K562 (cell line): ENCODE data around the gene PCNX3. TPM values are rescaled to one million over a fixed set of nuclear protein-coding genes. Genes with fewer than 3 reads are reported as not detected.
A peak's percentile ranks its signal among the peaks of the same experiment; 100 is the strongest.

Source experiments
- BCOR ChIP-seq: fragments of 450-650 bp; IDR thresholded peaks from 2 replicates; pipeline ENCODE4 v1.6.1; 2016
- CCNT2 ChIP-seq: IDR thresholded peaks from 2 replicates; pipeline ENCODE4 v1.6.1; 2011; ENCODE audit warnings: borderline replicate concordance, low read depth, mild to moderate bottlenecking, moderate library complexity, mixed read lengths, low read length; ENCODE audit not compliant: insufficient read length; ENCODE audit errors: extremely low read depth
- CREB5 ChIP-seq: fragments of 250-450 bp; sonication (Bioruptor Pico); IDR thresholded peaks from 2 replicates; pipeline ENCODE4 v1.5.0; 2020; ENCODE audit warnings: mild to moderate bottlenecking
- CTCF ChIP-seq, 3 experiments: IDR thresholded peaks in 2 of 3; conservative IDR thresholded peaks in 1 of 3; 2 replicates each; pipeline ENCODE4 v1.5.1; 2011 to 2012; ENCODE audit warnings: low read length in 3 of 3, mild to moderate bottlenecking in 3 of 3, control low read depth in 2 of 3, improper control_type of control experiment in 1 of 3, inconsistent platforms in 1 of 3, low read depth in 1 of 3, mixed read lengths in 1 of 3, moderate library complexity in 1 of 3; ENCODE audit not compliant: insufficient read depth in 2 of 3
- EGR1 ChIP-seq: fragments of 450-650 bp; conservative IDR thresholded peaks from 2 replicates; pipeline ENCODE4 v1.6.1; 2017; ENCODE audit warnings: mild to moderate bottlenecking
- FOXP4 ChIP-seq: sonication (generic); formaldehyde crosslinking; IDR thresholded peaks from 2 replicates; pipeline ENCODE4 v1.8.0; 2022; ENCODE audit warnings: mild to moderate bottlenecking, missing genetic modification reagents, borderline replicate concordance
- GTF2B ChIP-seq: IDR thresholded peaks from 2 replicates; pipeline ENCODE4 v1.6.1; 2011; ENCODE audit not compliant: insufficient read length; ENCODE audit errors: extremely low read depth
- HDAC2 ChIP-seq: fragments of 450-650 bp; IDR thresholded peaks from 2 replicates; pipeline ENCODE4 v1.6.1; 2016; ENCODE audit warnings: mild to moderate bottlenecking
- HNRNPK ChIP-seq: fragments of 200-400 bp; formaldehyde crosslinking; IDR thresholded peaks from one replicate; pipeline ENCODE4 v1.6.1; 2018; ENCODE audit warnings: mild to moderate bottlenecking, low read depth, low read length; ENCODE audit not compliant: poor library complexity, severe bottlenecking
- MAFG ChIP-seq: fragments of 450-650 bp; conservative IDR thresholded peaks from 2 replicates; pipeline ENCODE4 v1.6.1; 2016; ENCODE audit warnings: missing genetic modification characterization, missing compliant biosample characterization
- RBM39 ChIP-seq: fragments of 200-400 bp; formaldehyde crosslinking; optimal IDR thresholded peaks from 2 replicates; pipeline ENCODE3; 2018; ENCODE audit warnings: low read depth, low read length
- SMARCA5 ChIP-seq: fragments of 450-650 bp; IDR thresholded peaks from 2 replicates; pipeline ENCODE4 v1.6.1; 2016
- U2AF1 ChIP-seq: fragments of 200-400 bp; formaldehyde crosslinking; optimal IDR thresholded peaks from 2 replicates; pipeline ENCODE3; 2017; ENCODE audit warnings: mild to moderate bottlenecking, low read depth, low read length, moderate library complexity
- ZC3H4 ChIP-seq: sonication (generic); formaldehyde crosslinking; IDR thresholded peaks from 2 replicates; pipeline ENCODE4 v1.9.0; 2021; ENCODE audit warnings: missing genetic modification reagents, borderline replicate concordance
- ZNF124 ChIP-seq: sonication (generic); formaldehyde crosslinking; IDR thresholded peaks from 2 replicates; pipeline ENCODE4 v1.8.1; 2022; ENCODE audit warnings: missing genetic modification reagents
- ZNF134 ChIP-seq: fragments of 250-450 bp; sonication (Bioruptor Pico); conservative IDR thresholded peaks from 2 replicates; pipeline ENCODE4 v1.4.0; 2020
- ZNF174 ChIP-seq: fragments of 250-450 bp; sonication (Bioruptor Pico); IDR thresholded peaks from 2 replicates; pipeline ENCODE4 v1.4.0; 2020; ENCODE audit warnings: mild to moderate bottlenecking
- ZNF57 ChIP-seq: fragments of 450-650 bp; formaldehyde crosslinking; IDR thresholded peaks from 2 replicates; pipeline ENCODE4 v1.4.0; 2020; ENCODE audit warnings: mild to moderate bottlenecking, moderate library complexity
- polyA plus RNA-seq, 8 experiments: library from polyadenylated mRNA; depleted of rRNA in 4 of 8; stranded (reverse) in 5 of 8; unstranded in 3 of 8; fragments of >200 nt; fragmentation: Nextera tagmentation in 2 of 8; fragmentation: Illumina TruSeq in 1 of 8; extraction: Ambion mirVana in 2 of 8; extraction: Trizol in 1 of 8; gene quantifications; 2 replicates each; pipeline versions ENCODE4 v1.2.1 to v1.2.3, GENCODE V29; 2011 to 2014; ENCODE audit warnings: inconsistent platforms in 1 of 8, missing spikeins in 1 of 8
- total RNA-seq, 7 experiments: library from RNA; depleted of rRNA in 6 of 7; stranded (reverse); fragments of >200 nt in 6 of 7; fragmentation: Illumina TruSeq in 2 of 7; extraction: Trizol in 2 of 7; gene quantifications; 2 replicates each; pipeline versions ENCODE4 v1.2.1 to v1.2.3, GENCODE V29; 2011 to 2021; ENCODE audit warnings: low replicate concordance in 1 of 7

Gene PCNX3
- total and polyA plus RNA-seq, 9 of the 15 experiments (the other 6 are each of a cell fraction or from before 2014, with no cell fraction given) = 0.11 to 47.8 (median 12.8) TPM

GRCh38 chr11:65576867-65577755 lies 38.5 kb upstream of the PCNX3 start (continued):
- 0 out of 2 replicates have a peak, but pooled peaks have one; percentile 66 for TF ChIP-seq ZC3H4 (CRISPR knock-in tag)
- TF ChIP-seq HDAC2 = no peak
- no peak for TF ChIP-seq BCOR
- no peak for TF ChIP-seq CTCF (IDR thresholded peaks at IDR 0.05 in 2 of 3, conservative IDR thresholded peaks at IDR 0.05 in 1 of 3; ENCODE audit: insufficient read depth in 2 of 3, low read depth in 1 of 3, low read length in 3 of 3)
- no peak for TF ChIP-seq ZNF124
- no peak for TF ChIP-seq U2AF1
- TF ChIP-seq FOXP4 = 0 out of 2 replicates have a peak, but pooled peaks have one; percentile 10
- no peak for TF ChIP-seq ZNF174
- no peak for TF ChIP-seq RBM39
- TF ChIP-seq CCNT2 = no peak
- no peak for TF ChIP-seq MAFG (tag)
- no peak for TF ChIP-seq HNRNPK
- no peak for TF ChIP-seq SMARCA5
- TF ChIP-seq CREB5 = no peak
- TF ChIP-seq GTF2B = no peak
- TF ChIP-seq ZNF134 = no peak
- no peak for TF ChIP-seq ZNF57 (CRISPR knock-in tag)
- TF ChIP-seq EGR1 = no peak
